ENCODE results near the gene LTBP3.

Gene LTBP3

DNA sequence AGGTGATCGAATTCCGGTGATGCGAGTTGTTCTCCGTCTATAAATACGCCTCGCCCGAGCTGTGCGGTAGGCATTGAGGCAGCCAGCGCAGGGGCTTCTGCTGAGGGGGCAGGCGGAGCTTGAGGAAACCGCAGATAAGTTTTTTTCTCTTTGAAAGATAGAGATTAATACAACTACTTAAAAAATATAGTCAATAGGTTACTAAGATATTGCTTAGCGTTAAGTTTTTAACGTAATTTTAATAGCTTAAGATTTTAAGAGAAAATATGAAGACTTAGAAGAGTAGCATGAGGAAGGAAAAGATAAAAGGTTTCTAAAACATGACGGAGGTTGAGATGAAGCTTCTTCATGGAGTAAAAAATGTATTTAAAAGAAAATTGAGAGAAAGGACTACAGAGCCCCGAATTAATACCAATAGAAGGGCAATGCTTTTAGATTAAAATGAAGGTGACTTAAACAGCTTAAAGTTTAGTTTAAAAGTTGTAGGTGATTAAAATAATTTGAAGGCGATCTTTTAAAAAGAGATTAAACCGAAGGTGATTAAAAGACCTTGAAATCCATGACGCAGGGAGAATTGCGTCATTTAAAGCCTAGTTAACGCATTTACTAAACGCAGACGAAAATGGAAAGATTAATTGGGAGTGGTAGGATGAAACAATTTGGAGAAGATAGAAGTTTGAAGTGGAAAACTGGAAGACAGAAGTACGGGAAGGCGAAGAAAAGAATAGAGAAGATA lies 59.0 kb downstream of the LTBP3 start, which contains the start of gene MALAT1:
MALAT1 (plus strand) TSS at position 69 of the 736 bp plus-strand sequence.
- in situ Hi-C loops (cut with MboI; ENCODE audit: low sequenced_read_pairs): no loop called here

- in situ Hi-C loops (cut with MboI; ENCODE audit: low sequenced_read_pairs): no loop called here
Measured at GRCh38 chr11:65498727-65498976, 59.5 kb downstream of the LTBP3 start.

DNA sequence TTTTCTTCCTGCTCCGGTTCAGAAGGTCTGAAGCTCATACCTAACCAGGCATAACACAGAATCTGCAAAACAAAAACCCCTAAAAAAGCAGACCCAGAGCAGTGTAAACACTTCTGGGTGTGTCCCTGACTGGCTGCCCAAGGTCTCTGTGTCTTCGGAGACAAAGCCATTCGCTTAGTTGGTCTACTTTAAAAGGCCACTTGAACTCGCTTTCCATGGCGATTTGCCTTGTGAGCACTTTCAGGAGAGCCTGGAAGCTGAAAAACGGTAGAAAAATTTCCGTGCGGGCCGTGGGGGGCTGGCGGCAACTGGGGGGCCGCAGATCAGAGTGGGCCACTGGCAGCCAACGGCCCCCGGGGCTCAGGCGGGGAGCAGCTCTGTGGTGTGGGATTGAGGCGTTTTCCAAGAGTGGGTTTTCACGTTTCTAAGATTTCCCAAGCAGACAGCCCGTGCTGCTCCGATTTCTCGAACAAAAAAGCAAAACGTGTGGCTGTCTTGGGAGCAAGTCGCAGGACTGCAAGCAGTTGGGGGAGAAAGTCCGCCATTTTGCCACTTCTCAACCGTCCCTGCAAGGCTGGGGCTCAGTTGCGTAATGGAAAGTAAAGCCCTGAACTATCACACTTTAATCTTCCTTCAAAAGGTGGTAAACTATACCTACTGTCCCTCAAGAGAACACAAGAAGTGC lies 60.0 kb downstream of the LTBP3 start:
- in situ Hi-C loops (cut with MboI; ENCODE audit: low sequenced_read_pairs): no loop called here

DNA sequence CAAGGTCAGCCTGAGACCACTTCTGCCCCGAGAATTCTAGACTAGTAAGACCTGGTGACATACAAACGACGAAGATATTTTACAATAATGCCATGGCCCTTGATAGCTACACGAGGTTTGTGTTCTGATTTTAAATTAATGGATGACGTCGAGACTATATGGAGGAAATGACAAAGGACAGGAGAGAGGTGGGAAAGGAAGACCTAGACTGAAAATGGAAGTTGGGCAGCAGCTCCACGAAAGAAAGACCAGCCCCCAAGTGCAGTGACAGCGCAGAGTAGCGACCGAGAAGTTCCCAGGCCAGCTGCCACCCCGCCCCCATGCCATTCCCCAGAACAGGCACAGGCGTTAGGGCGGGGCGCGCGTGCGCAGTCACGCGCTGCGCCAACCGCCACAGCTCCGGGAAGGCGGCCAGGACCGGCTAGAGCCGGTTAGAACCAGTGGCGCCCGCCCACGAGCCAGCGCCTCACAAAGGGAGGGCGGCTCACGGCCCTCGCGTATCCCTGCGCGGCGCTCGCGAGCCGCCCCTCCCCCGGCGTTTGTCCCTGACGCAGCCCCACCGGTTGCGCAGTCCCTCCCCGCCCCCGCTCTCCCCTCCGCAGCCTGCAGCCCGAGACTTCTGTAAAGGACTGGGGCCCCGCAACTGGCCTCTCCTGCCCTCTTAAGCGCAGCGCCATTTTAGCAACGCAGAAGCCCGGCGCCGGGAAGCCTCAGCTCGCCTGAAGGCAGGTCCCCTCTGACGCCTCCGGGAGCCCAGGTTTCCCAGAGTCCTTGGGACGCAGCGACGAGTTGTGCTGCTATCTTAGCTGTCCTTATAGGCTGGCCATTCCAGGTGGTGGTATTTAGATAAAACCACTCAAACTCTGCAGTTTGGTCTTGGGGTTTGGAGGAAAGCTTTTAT lies 60.8 kb downstream of the LTBP3 start:
- in situ Hi-C loops (cut with MboI; ENCODE audit: low sequenced_read_pairs): no loop called here

GRCh38 chr11:65496304-65497140 lies 61.6 kb downstream of the LTBP3 start:
- in situ Hi-C loops (cut with MboI; ENCODE audit: low sequenced_read_pairs): no loop called here

- in situ Hi-C loops (cut with MboI; ENCODE audit: low sequenced_read_pairs): no loop called here
Measured at GRCh38 chr11:65493367-65494176, 64.6 kb downstream of the LTBP3 start.

DNA sequence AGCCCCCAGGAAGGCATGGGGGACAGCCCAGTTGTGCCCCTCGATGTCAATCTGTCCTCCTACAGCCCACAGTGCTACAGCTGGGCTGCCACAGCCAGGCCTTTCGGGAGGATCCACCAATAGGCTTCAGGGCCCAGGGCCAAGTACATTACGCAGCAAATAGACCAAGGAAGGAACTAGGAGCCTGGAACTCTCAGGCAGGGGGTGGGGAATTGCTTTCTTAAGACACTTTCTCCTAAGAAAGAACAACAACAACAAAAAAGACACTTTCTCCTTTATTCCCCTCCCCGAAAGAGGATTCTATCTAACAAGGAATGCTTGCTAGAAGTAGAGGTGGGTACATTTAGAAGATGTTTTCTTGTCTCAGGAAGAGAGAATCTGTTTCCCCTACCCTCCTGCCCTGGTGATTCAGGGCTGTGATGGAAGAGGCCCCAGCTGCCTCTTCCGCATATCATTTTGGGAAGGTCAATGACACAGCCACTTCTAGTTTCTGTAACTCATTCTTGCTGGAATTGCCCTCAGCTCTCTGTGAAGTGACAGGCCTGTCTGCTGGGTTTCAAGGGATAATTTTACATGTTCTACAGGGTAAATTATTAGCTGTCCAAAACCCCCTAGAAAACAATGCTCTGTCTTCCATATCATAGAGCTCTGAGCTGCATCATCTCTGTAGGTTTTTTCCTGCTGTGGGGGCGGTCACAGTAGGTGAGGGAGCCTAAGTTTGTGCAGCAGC lies 65.4 kb downstream of the LTBP3 start:
- in situ Hi-C loops (cut with MboI; ENCODE audit: low sequenced_read_pairs): no loop called here

DNA sequence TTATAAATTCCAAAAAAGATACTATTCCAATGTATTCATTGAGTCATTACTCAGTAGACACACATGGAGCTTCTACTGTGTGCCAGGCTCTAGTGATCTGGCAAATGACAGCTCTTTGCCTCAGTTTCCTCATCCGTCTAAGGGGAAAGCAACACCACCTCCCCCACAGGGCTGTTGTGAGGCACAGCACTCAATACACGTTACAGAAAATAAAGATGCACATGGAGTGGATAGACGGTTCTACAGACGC lies 65.8 kb downstream of the LTBP3 start:
- in situ Hi-C loops (cut with MboI; ENCODE audit: low sequenced_read_pairs): no loop called here

DNA sequence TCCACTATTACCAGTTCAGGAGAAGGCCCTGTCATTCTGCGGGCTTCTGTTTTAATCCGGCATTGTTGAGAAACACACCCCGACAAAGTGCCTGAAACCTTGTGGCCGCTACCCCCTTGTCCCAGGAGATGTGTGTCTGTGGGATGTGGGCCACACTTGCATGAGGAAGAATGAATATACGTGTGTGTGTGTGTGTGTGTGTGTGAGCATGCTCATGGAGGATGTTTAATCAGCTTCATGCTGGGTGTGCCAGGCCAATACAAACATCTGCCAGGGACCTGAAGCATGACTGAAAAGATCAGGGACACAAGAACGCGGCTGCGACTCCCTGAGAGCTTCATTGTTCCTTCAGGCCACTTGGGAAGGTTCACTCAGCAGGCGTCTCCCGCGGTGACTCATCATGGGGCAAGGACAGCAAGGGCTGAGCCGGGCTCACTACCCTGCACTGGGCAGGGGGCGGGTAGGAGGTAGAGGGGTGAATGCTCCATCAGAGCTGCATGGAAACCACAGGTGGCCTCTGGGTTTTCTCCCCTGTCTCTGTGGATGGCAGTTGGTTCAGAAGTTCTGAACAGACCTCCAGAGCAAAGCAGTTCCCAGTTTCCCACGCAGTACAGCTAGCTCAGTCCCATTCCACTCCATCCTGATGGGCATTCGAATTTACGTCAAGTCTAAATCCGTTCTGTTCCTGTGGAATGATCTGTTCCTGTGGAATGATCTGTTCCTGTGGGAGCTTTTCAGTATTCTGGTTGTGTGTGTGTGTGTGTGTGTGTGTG lies 66.4 kb downstream of the LTBP3 start:
- in situ Hi-C loops (cut with MboI; ENCODE audit: low sequenced_read_pairs): no loop called here

DNA sequence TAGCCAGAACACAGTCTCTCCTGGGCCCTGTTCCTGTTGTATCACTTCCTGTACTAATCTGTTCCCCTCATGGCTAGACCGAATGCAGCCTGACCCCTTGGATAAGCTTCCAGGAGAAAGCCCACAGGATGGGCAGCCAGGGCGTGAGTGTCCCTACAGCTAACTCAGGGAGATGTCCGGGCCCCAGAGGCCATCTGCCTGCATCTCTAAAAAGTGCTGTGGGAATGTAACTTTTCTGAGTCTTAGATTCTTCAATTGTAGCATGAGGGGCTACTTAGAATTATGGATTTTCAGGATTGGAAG lies 67.0 kb downstream of the LTBP3 start:
- in situ Hi-C loops (cut with MboI; ENCODE audit: low sequenced_read_pairs): no loop called here

GRCh38 chr11:65489706-65490320 lies 68.3 kb downstream of the LTBP3 start:
- in situ Hi-C loops (cut with MboI; ENCODE audit: low sequenced_read_pairs): no loop called here

GRCh38 chr11:65489035-65489705 lies 69.0 kb downstream of the LTBP3 start:
- in situ Hi-C loops (cut with MboI; ENCODE audit: low sequenced_read_pairs): no loop called here

Measured in HL-60/S4 treated with retinoic acid at 250 ng/mL for 4 days and 3 days (cell line).